ENCODE measurements around the gene COL23A1.

DNA sequence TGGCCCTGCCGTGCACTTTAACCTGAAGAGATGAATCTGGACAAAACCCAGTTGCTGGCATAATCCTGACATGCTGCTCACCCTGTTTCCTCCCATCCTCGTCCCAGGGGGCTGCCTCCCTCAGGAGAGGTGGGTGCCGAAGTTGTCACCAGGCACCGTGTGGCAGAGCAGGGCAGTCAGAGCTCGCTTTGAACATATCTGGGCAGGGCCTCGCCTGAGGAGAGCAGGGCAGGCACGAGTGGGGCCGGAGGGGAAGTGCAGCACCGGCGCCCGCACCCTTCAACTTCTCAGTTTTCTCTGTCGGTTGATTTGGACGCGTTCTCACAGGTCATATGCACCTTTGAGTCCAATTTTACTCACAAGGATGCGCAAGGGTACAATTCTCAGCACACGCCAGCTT is 216.5 kb downstream of the COL23A1 start:
- TF ChIP-seq, protein P1, sequence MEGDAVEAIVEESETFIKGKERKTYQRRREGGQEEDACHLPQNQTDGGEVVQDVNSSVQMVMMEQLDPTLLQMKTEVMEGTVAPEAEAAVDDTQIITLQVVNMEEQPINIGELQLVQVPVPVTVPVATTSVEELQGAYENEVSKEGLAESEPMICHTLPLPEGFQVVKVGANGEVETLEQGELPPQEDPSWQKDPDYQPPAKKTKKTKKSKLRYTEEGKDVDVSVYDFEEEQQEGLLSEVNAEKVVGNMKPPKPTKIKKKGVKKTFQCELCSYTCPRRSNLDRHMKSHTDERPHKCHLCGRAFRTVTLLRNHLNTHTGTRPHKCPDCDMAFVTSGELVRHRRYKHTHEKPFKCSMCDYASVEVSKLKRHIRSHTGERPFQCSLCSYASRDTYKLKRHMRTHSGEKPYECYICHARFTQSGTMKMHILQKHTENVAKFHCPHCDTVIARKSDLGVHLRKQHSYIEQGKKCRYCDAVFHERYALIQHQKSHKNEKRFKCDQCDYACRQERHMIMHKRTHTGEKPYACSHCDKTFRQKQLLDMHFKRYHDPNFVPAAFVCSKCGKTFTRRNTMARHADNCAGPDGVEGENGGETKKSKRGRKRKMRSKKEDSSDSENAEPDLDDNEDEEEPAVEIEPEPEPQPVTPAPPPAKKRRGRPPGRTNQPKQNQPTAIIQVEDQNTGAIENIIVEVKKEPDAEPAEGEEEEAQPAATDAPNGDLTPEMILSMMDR (optimal IDR thresholded peaks at IDR 0.05 in 1 of 3, IDR thresholded peaks at IDR 0.05 in 1 of 3, conservative IDR thresholded peaks at IDR 0.05 in 1 of 3; ENCODE audit: extremely low read depth in 1 of 3, insufficient read depth in 2 of 3, low read length in 3 of 3) = no peak
- TF ChIP-seq EZH2 (IDR thresholded peaks at IDR 0.05; ENCODE audit: low read length) = no peak
